IPS-18a (cell line): ENCODE data around the gene RNF13.
"Not testable (repeated sequence)": the region's sequence is repeated elsewhere in the genome, so short reads cannot be mapped to it uniquely, and the experiment has no call there.

Experiments
- H3K27ac ChIP-seq: one replicate; pipeline ENCODE4 v1.5.1; 2013; ENCODE audit warnings: low read length
- H3K27me3 ChIP-seq: one replicate; pipeline ENCODE4 v1.6.1; 2013; ENCODE audit warnings: mild to moderate bottlenecking, low read length; ENCODE audit not compliant: control insufficient read depth, insufficient read depth
- H3K36me3 ChIP-seq: one replicate; pipeline ENCODE4 v1.6.1; 2013; ENCODE audit warnings: low read depth, low read length; ENCODE audit not compliant: control insufficient read depth
- H3K4me1 ChIP-seq: one replicate; pipeline ENCODE4 v1.6.1; 2013; ENCODE audit warnings: low read depth, low read length; ENCODE audit not compliant: control insufficient read depth
- H3K4me3 ChIP-seq: one replicate; pipeline ENCODE4 v1.5.1; 2013; ENCODE audit warnings: low read length
- H3K9ac ChIP-seq: one replicate; pipeline ENCODE4 v1.6.1; 2013; ENCODE audit warnings: mild to moderate bottlenecking, low read length, moderate library complexity
- H3K9me3 ChIP-seq: one replicate; pipeline ENCODE4 v1.6.1; 2013; ENCODE audit warnings: low read depth, low read length; ENCODE audit not compliant: control insufficient read depth

RNF13 gene

GRCh38 chr3:149977386-149977785 is 164.4 kb downstream of the RNF13 start:
- Histone ChIP-seq H3K9ac (no peak overlapping the region), H3K27me3 (no peaks in the 10 kb centered on the region), H3K27ac (no peak overlapping the region), H3K4me1 (peaks cover 3% of the 10 kb centered on the region), H3K4me3 (no peak overlapping the region), H3K36me3 (no peaks in the 10 kb centered on the region), H3K9me3 (no peaks in the 10 kb centered on the region)

GRCh38 chr3:149981979-149982378 is 169.0 kb downstream of the RNF13 start:
- H3K4me1 ChIP-seq, H3K4me3 ChIP-seq, H3K27me3 ChIP-seq, H3K9ac ChIP-seq, H3K9me3 ChIP-seq, H3K27ac ChIP-seq, H3K36me3 ChIP-seq: not testable (repeated sequence)

GRCh38 chr3:149983053-149983452 is 170.0 kb downstream of the RNF13 start:
- H3K9ac ChIP-seq, H3K27me3 ChIP-seq, H3K4me3 ChIP-seq, H3K4me1 ChIP-seq, H3K27ac ChIP-seq, H3K36me3 ChIP-seq, H3K9me3 ChIP-seq: not testable (repeated sequence)

DNA sequence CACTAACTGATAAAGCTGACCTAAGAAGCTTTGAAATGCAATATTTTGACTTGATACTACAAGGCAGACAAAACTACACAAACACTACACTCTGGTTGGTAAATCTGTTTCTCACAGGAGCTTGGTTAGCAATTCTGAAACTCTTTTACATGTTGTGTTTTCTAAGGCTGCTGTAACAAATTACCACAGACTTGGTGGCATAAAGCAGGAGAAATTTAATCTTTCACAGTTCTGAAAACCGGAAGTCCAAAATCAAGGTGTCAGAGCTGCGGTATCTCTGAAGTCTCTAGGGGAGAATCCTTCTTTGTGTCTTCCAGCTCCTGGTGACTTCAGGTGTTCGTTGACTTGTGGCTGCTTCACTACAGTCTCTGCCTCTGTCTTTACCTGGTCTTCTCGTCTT is 170.6 kb downstream of the RNF13 start:
- Histone ChIP-seq H3K9ac (no peak overlapping the region), H3K9me3 (no peaks in the 10 kb centered on the region), H3K27me3 (no peaks in the 10 kb centered on the region), H3K27ac (no peak overlapping the region), H3K4me3 (no peak overlapping the region), H3K36me3 (no peaks in the 10 kb centered on the region), H3K4me1 (no peaks in the 10 kb centered on the region)

DNA sequence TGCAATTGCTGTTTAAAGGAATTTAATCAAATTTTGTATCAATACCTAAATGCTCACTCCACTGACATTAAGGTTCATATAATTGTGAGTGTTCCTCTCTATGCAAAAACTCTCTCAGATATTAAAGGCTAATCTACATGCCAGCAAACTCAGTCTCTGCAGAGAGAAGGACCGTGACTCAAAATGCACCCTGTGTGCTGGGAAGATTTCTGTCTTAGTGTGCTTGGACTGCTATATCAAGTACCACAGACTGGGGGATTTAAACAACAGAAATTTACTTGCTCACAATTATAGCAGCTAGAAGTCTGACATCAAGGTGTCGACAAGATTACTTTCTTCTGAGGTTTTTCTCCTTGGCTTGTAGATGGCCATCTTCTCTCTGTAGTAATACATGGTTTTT is 176.3 kb downstream of the RNF13 start:
- peaks cover 9% of the 10 kb centered on the region for H3K4me1 ChIP-seq
- H3K27ac ChIP-seq, result no peak overlapping the region
- no peak overlapping the region for H3K9ac ChIP-seq
- no peaks in the 10 kb centered on the region for H3K36me3 ChIP-seq
- no peaks in the 10 kb centered on the region for H3K9me3 ChIP-seq
- no peaks in the 10 kb centered on the region for H3K27me3 ChIP-seq
- H3K4me3 ChIP-seq, result no peak overlapping the region

DNA sequence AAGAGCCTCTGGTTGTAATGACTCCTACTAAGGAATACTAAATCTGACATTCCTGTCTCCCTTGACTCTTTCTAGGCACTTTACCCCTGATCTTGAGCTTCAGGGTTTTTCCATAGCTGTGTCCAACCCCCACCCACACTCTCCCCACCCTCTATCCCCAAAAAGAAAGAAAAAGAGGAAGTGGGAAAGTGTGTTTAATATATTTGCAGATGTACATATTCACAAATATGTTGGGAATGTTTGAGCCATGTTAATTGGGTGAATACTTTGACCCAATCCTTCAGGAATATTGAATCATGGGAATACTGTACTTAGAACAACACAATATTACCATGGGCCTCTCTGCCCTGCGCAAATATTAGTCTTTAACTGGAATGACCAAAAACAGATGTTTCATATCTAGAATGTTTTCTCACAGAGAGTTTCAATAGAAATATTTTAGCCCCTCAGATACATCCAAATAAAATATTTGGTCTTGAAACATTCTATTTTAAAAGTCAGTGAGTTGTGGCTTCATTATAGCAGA is 177.5 kb downstream of the RNF13 start:
- Histone ChIP-seq H3K4me1 (peaks cover 9% of the 10 kb centered on the region), H3K27me3 (no peaks in the 10 kb centered on the region), H3K36me3 (no peaks in the 10 kb centered on the region), H3K9ac (no peak overlapping the region), H3K27ac (no peak overlapping the region), H3K9me3 (no peaks in the 10 kb centered on the region), H3K4me3 (no peak overlapping the region)

DNA sequence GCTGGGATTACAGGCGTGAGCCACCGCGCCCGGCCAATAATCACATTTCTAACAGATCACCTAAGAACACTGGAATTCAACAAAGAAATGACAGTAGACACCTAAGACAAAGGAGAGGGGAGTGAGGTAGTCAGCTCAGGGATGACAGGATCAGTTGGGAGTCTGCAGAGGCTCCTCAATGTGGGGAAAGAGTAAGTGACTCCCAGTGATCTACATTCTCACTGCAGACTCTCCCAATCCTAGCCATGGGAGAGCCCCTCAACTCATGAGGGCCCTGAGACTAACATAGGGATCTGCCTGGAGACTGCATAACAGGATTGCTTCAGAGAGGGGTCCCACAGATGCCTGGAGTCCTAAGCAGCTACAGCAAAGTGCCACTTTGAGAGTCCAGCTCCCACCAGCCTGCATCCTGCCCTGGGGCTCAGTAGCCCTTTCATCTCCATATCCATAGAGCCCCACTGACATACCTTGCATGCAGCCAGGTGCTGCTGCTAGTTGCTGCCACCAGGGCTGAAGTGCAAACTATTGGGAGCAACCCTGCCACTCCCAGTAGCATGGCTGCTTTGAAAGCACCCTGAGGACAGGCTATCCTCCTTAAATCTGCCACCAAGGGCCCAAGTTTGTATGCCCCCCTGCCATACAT is 179.5 kb downstream of the RNF13 start:
- H3K4me3 ChIP-seq, result no peak overlapping the region
- H3K4me1 ChIP-seq, result peaks cover 9% of the 10 kb centered on the region
- no peaks in the 10 kb centered on the region for H3K36me3 ChIP-seq
- H3K9ac ChIP-seq, result no peak overlapping the region
- H3K27me3 ChIP-seq, result no peaks in the 10 kb centered on the region
- H3K9me3 ChIP-seq, result no peaks in the 10 kb centered on the region
- H3K27ac ChIP-seq, result no peak overlapping the region

- no peaks in the 10 kb centered on the region for H3K36me3 ChIP-seq
- no peaks in the 10 kb centered on the region for H3K4me1 ChIP-seq
- H3K27ac ChIP-seq, result no peak overlapping the region
- H3K9me3 ChIP-seq, result no peaks in the 10 kb centered on the region
- H3K27me3 ChIP-seq, result no peaks in the 10 kb centered on the region
- no peak overlapping the region for H3K4me3 ChIP-seq
- no peak overlapping the region for H3K9ac ChIP-seq
Observed at GRCh38 chr3:149998946-149999345, 185.9 kb downstream of the RNF13 start.

GRCh38 chr3:149999421-149999820 is 186.4 kb downstream of the RNF13 start:
- no peaks in the 10 kb centered on the region for H3K9me3 ChIP-seq
- no peaks in the 10 kb centered on the region for H3K4me1 ChIP-seq
- H3K4me3 ChIP-seq, result no peak overlapping the region
- H3K9ac ChIP-seq, result no peak overlapping the region
- no peaks in the 10 kb centered on the region for H3K36me3 ChIP-seq
- H3K27me3 ChIP-seq, result no peaks in the 10 kb centered on the region
- no peak overlapping the region for H3K27ac ChIP-seq

- no peaks in the 10 kb centered on the region for H3K27me3 ChIP-seq
- H3K9me3 ChIP-seq, result no peaks in the 10 kb centered on the region
- no peaks in the 10 kb centered on the region for H3K4me1 ChIP-seq
- no peak overlapping the region for H3K9ac ChIP-seq
- H3K4me3 ChIP-seq, result no peak overlapping the region
- no peak overlapping the region for H3K27ac ChIP-seq
- no peaks in the 10 kb centered on the region for H3K36me3 ChIP-seq
Observed at GRCh38 chr3:150000641-150001040, 187.6 kb downstream of the RNF13 start.

- no peak overlapping the region for H3K9ac ChIP-seq
- H3K36me3 ChIP-seq, result no peaks in the 10 kb centered on the region
- no peaks in the 10 kb centered on the region for H3K27me3 ChIP-seq
- no peak overlapping the region for H3K27ac ChIP-seq
- H3K9me3 ChIP-seq, result no peaks in the 10 kb centered on the region
- no peaks in the 10 kb centered on the region for H3K4me1 ChIP-seq
- H3K4me3 ChIP-seq, result no peak overlapping the region
Observed at GRCh38 chr3:150005243-150006112, 192.5 kb downstream of the RNF13 start.

DNA sequence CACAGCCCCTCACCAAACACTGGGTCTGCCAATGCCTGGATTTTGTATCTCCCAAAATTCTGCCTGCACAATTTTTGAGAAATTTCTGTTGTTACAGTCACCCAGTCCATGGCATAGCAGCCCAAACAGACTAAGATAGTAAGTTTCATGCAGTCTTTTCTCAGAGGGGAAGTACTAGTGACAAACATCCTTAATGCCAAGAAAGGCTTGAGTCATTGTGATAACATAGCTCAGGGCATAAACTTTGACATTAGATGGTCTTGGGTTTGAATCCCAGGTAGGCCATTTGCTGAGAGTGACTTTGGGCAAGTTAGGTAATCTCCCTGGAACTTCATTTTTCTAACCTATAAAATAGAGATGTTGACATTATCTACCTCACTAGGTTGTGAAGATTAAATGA is 193.8 kb downstream of the RNF13 start:
- H3K36me3 ChIP-seq, result no peaks in the 10 kb centered on the region
- no peaks in the 10 kb centered on the region for H3K27me3 ChIP-seq
- no peak overlapping the region for H3K4me3 ChIP-seq
- no peak overlapping the region for H3K27ac ChIP-seq
- H3K9ac ChIP-seq, result no peak overlapping the region
- no peaks in the 10 kb centered on the region for H3K4me1 ChIP-seq
- H3K9me3 ChIP-seq, result no peaks in the 10 kb centered on the region
